GM23248 (cell line): ENCODE measurements around the gene PVR.

Experiments used
- EZH2 ChIP-seq: fragments of 200-600 bp; sonication (generic); IDR thresholded peaks from 2 replicates; pipeline ENCODE4 v1.6.1; 2018; ENCODE audit warnings: antibody characterized with exemption, mild to moderate bottlenecking; ENCODE audit not compliant: insufficient read depth, poor library complexity, severe bottlenecking
- EZH2phosphoT487 ChIP-seq: fragments of 200-600 bp; sonication (generic); IDR thresholded peaks from 2 replicates; pipeline ENCODE4 v1.6.1; 2018; ENCODE audit warnings: antibody characterized with exemption, moderate library complexity, mild to moderate bottlenecking, low read depth; ENCODE audit not compliant: insufficient read depth

DNA sequence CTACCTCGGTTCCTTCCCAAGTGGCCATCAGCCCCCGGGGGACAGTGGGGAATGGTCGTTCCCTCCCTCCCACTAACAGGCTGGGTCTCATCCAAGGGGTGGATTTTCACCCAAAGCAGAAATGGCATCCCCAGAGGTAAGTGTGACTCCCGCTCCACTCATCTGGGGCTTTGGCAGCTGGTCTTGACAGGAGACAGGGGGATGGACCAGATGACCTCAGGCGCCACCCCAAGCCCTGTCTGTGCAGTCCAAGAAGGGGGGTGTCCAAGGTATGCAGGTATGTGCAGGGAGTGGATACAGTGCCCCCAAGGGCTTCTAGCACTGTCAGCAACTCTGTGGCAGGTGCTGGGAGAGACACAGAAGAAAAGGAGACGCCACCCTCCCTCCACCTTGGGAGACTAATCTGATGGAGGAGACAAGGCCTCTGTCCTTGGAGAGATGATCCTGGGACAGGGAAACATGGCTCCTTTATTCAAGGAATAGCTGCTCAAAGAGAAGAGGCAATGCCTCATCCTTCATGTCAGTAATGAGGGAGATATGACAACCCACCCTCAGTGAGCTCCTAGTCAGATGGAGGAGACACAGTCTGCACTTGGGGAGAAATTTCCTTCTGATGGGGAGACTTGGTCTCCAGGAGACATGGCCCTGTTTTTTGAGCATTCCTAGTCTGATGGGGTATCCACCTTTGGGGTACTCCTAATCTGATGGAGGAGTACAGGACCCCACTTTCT, 63.0 kb downstream of the PVR start:
- TF ChIP-seq EZH2 (no peak), EZH2phosphoT487 (no peak)
